ENCODE measurements around the gene EXOC2.

DNA sequence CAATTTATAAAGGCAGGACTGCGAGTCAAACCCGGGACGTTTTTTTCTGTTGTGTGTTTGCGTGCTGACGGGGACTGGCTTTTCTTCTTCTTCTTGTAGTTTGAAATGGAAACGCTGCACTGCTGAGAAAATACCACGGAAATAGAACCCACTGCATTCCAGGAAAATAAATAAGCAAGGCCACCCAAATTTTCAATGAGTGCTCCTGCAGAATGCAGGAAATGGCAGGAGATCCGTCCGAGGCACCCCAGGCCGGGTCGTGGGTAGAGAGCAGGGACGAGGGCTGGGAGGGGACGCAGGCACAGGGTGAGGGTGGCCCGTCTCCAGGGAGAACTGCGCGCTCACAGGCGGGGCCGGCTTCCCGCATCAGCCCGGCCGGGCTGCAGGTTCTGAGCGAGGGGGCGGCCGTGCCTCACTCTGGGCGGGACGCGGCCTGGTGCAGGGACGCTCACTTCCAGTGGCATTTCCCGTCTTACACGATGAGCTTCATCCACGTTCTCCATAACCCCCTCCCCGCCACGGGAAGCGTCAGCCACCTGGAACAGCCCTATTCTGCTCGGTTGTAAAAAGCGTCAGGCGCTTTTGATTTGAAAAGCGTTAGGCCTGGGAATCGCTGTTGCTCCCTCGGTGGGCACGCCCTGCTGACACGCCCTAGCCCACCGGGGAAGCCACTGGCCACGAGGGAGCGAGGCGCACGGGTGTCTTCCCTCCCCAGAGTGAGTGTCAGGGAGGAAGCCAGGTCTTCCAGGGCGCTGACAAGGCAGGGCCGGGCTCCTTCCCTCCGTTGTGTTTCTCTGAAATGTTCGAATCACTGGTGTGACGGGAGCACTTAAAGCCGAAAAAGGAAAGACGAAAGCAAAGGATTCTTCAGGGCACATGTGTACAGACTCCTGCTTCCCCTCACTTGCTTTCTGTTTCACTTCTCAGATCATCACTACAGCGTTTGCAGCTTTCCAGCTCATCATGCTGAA lies 17.9 kb upstream of the EXOC2 start:
- TF ChIP-seq EZH2 (IDR thresholded peaks at IDR 0.05; ENCODE audit: borderline replicate concordance, low read depth, low read length, severe bottlenecking), result no peak
- no peak for TF ChIP-seq CTCF (IDR thresholded peaks at IDR 0.05; ENCODE audit: borderline replicate concordance, extremely low read depth, low read length, poor library complexity, severe bottlenecking)
